NCI-H510A (cell line): Measurements from ENCODE around the gene MRTFB.

Source experiments
- DNase-seq: peaks from one replicate; lab custom pipeline; 2025; lab: John Stamatoyannopoulos, UW

Gene MRTFB

DNA sequence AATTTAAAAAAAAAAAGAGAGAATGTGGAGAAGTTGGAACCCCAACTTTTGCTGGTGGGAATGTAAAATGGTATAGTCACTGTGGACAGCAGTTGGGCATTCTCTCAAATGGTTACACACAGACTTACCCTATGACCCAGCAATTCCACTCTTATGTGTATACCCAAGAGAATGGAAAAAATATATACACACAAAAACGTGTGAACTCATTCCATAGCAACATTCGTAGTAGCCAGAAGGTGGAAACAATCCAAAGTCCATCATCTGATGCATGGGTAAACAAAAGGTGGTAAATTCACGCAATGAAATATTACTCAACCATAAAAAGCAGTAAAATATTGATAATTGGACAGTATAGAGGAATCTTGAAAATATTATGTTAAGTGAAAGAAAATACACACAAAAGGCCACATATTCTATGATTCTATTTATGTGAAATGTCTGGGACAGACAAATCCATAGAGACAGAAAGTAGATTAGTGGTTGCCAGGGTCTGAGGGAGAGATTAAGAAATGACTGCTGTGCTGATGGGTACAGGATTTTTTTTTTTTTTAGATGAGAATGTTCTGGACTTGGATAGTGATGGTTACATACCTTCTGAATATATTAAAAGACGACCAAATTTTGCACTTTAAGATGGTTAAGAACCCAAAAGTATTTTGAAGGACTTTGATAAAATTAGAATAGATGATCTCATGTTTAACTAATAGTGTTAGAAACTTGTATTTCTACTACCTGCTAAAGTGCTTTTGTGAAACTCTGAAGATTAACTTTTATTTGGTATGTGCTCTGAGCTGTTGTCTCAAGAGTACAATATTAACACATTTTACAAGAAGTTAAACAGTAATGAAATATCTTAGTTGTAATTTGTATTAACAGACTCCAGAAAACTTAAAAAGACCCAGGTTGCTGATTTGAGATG lies 60.9 kb downstream of the MRTFB start:
- no peak for DNase-seq

DNA sequence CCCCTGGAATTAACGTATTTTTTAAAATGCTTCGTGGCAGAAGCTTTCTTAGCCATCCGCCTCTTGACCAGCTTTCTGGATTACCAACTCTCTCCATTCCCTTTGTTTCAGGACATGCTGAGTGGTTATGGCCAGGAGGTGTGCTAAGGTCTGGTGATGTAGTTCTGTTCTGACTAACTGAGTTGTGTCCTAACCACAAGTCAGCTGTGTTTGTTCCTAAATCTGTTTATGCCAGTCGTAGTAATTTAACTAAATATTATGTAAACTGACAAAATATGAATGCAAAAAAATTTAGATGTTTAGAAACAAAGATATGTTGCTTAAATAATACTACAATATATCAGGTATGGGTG lies 61.6 kb downstream of the MRTFB start:
- DNase-seq = no peak

DNA sequence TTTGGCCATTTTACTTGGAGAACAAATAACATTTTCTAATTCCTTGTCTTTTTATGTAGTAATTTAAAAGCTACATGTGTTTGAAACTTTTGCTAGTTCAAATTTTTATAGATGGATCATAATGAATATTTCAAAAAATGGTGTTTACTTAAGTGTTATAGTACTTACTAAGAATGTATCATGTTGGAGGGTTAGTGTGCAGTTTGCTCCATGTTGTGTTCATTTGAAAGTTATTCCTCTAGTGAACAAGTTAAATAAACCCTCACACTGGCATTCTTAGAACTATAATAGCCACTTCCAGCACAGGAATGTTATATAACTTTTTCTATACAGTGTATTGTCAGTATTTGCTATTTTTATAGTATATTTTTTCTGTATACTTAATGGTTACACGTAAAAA lies 62.8 kb downstream of the MRTFB start:
- no peak for DNase-seq

DNA sequence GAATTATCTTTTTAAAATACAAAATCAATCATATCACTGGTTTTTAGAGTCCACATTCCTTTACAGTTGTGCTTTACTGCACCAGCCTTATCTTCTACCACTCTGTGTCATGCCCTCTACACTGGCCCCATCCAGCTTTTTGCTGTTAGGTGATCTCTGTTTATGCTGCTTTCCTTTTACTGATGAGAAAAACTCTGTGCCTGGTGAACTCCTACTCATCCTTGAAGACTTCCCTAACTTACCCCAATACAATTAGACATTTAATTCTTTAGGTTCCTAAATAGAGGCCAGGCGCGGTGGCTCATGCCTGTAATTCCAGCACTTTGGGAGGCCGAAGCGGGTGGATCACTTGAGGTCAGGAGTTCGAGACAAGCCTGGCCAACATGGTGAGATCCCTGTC lies 64.6 kb downstream of the MRTFB start:
- DNase-seq = no peak

DNA sequence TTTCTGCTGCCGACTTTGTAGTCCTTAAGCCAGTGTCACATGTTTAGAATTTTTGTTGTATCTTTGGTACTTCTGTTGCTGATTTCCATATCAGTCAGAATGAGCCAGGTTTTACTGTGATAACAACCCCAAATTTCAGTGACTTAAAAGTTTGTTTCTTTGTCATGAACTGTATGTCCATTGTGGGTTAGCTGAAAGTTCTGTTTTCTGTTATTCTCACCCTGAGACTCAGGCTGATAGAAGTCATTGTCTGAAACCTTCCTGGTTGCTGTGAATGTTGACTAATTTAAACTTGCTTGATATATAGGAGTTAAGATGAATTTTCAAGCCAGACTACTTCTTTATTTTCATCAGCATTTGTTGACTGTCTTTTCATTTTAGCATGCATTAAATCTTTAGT lies 68.8 kb downstream of the MRTFB start:
- no peak for DNase-seq

DNA sequence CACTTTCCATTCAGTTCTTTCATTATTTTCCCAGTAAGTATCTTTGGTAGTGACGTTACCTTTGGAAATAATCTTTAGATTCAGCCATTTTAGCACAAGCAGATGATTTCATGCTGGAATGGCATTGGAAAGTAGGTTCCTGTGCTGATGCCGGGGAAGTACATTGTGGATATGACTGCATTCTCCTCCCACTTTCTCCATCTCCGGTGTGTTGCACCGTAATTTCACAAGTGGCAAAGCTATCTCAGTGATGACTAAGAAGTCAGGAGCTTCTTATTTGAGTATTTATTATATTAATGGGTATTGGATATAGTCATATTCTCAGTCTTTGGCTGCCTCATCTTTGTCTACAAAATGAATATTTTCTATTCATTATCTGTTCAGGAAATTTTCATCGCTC lies 69.8 kb downstream of the MRTFB start:
- DNase-seq = no peak

DNA sequence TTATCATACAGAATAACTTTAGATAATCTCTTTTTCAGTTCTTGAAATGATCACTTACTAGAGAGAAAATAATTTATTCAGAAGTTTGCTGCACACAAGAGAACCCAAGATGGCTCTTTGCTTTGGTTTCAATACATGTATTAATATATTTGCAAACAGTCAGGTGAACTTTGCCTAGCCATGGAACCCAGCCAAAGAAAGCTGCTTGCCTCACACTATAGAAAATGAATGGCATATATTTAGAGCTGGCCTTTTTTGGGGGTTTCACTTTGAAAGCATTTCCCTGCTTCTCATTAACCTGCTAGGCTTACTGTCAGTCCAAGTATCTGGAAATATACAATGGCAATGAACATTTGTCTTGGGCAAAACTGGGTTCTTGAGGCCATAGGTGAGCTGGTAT lies 75.3 kb downstream of the MRTFB start:
- DNase-seq = no peak

DNA sequence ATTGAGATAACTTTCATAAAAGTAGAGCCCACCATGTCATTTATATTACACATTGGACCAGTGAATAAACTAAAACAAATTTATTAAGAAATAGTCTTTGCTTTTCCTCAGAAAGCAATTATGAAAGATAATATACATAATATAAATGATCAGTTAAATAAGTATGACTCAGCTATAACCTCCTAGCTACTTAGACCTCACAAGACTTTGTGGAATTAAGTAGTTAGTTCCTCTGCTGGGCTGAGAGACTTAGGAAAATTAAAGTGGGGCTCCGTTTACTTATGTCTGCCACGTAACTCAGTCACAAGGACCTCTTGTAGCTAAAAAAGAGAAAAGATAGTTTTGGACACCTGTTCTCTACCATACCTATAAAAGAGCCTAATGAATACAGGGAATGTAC lies 76.9 kb downstream of the MRTFB start:
- DNase-seq = no peak

DNA sequence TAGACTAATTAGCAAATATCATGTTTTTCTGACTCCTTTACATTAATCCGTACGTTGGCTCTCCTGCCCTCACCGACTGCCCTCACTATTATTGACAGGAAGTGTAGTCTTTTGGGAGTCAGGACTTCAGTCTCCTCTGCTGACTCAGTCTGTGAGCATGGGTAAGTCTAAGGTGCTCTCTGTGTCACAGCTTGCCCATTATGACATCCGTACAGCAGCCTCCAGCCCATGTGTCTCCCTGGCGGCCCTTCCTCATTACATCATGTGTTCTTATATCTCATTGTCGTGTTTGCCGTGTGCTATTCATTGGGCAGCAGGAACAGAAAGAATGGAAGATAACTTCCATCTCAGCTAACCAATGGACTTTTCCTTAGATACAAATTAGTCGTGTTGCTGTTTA lies 77.5 kb downstream of the MRTFB start:
- no peak for DNase-seq

DNA sequence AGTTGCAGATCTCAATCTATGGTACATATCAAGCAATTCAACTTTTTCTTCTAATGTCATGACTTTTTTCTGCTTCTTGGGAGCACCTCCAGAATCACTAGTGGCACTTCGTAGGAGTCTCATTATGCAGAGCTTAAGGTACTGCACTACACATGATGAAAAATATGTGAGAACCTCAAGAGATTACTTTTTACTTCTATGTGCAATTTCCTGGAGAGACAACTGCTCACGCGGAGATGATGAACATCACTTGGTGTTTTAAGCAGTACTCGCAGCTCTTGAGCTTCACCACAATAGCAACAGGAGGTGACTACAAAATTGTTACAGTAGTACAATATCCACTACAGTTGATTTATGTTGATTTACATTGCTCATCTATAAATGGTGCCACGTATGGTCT lies 79.7 kb downstream of the MRTFB start:
- no peak for DNase-seq

DNA sequence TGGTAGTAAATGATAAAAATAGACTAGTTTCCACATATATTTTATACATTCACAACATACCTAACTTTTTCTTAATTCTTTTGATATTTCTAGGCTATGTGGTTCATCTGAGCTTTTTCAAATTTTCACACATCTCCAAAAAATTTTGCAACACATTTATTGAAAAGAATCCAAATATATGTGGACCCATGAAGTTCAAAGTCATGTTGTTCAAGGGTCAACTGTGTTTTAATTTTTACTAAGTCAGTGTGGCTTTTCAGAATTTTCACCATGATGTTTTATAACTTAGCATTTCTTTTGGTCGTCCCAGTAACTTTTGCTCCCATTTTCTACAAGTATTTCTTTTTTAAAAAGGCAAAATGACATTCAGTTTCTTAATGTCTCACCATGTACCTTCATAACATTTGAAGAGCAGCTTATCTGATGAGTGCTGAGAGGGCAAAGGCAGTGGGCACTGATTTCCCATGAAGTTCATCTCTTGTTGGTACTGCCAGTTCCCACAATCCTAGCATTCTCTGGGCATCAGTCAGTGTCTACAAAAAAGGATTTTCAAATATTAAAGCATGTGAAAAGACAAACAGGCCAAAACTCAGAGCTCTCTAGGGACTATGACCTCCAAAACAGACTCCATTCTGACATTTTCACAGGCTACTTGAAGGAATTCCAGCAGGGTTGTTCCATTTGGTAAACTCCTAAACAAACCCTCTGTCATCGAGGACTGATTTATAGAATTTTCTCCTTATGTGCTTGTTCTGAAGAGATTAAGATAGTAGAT lies 80.3 kb downstream of the MRTFB start:
- DNase-seq = no peak

DNA sequence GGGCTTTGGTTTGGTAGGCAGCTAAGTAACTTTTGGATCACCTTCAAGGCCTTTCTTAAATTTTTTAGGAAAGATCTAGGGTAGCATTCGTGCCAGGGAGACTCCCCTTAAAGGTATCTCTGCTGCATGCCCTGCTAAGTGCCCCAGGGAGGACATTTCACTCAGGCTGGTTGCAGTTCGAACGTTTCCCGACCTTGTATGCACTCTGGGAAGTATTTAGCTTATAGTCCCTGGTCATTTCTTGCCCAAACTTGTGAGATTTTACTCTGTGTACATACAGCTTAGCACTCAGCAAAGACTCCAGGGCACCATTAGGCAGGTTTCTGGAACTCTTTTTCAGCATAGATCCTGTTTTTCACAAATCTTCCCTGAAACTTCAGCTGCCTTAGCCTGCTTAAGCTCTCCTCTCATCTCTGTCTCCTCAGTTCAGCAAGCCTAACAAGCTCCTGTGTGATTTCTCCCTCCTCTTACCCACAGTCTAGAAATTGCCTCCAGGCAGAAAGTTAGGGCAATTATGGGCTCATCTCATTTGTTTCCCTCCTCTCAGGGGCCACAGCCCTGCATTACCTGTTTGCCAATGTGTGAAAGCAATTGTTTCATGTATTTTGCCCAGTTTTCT lies 84.6 kb downstream of the MRTFB start:
- DNase-seq = no peak

DNA sequence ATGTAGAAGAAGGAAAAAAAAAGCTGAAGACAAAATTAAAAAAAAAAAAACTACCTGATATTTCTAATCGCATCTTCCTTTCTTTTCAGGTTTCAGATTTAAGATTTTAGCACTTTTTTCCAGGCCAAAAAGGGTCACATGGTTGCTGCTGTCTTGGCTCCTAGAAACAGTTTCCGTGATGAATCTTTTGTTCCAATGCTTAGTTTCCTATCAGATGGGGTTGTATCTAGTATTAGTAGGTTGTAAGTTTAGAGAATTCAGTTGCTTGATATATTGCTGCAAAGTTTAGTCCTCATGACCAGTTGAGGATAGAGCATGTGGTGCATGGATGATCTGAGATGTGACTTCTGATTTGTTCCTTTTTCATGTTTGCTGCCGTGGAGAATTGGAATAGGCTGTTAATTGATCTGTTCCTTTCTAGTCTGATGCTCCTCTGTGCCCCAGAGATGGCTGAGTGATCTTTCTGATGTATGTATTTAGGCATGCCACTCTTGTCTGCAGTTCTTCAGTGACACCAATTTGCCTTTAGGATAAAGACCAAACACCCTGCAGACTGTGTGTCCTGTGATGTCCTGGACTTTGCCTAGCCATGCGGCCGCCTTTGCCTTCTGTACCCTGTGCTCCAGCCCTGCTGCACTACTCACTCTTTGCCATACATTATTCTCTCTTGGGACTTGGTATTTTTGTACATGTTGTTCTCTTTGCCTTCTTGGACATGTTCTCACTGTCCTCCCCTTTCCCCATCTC lies 94.0 kb downstream of the MRTFB start:
- no peak for DNase-seq

DNA sequence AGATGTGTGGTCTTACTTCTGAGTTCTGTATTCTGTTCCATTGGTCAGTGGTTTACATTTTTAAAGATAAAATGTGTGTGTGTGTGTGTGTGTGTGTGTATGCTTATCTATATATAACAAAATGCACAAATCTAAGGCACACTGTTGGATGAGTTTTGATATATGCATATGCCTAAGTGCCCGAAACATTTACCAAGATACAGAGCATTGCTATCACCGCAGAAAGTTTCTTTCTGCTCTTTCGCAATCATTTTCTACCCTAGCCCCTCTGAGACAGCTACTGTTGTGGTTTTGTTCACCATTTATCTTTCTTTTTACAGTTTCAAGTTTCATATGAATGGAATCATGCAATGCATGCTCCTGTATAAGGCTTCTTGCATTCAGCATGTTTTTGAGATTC lies 97.0 kb downstream of the MRTFB start:
- DNase-seq = no peak

DNA sequence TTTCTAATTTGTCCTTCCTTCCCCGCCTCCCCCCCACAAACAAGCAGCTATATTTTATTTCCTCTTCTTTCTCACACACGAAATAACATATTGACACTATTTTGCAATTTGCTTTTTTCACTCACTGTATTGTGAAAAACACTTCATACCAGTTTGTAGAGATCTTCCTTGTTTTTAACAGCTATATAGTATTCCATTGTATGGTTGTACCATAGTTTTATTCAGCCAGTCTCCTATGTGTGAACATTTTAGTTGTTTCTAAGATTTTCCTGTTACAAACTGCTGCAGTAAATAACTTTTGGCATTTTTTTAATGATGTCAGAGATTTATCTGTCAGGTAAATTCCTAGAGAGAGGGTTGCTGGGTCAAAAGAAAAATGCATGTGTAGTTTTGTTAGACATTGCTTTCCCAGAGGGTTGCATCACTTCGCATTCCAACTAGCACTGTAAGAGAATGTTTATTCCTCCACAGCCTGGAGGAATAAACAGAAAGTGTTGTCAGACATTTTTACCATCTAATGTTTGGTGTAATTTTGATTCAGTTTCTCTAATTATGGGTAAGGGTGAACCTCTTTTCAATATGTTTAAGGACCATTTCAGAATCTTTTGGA lies 101.2 kb downstream of the MRTFB start:
- DNase-seq = no peak

DNA sequence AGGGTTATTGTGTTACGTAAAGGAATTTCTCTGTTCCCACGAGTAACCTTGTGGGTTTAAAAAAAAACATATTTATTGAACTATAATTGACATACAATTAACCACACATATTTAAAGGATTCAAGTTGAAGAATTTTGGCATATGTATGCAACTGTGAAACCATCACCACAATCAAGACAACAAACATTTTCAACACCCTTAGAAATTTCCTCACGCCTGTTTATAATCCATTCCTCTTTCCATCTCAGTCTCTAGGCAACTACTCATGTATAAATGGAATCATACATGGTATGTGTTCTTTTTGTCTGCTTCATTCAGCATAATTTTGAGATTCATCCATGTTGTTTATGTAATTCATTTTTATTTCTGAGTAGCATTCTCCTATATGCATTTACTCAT lies 104.0 kb downstream of the MRTFB start:
- DNase-seq = no peak

DNA sequence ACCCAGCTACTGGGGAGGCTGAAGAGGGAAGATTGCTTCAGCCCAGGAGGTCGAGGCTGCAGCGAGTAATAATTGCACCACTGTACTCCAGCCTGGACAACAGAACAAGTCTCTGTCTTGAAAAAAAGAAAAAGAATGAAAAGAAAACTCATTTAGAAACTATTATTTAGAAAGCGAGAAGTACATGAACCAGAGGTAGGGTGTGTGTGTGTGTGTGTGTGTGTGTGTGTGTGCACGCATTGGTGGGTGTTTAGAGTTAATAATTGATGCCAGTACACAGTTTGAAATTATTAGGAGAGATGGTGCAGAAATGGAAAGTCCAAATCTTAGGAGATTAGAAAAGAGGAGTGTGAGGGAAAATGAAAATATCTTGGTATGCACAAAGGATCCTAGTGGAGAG lies 106.6 kb downstream of the MRTFB start:
- DNase-seq = no peak

DNA sequence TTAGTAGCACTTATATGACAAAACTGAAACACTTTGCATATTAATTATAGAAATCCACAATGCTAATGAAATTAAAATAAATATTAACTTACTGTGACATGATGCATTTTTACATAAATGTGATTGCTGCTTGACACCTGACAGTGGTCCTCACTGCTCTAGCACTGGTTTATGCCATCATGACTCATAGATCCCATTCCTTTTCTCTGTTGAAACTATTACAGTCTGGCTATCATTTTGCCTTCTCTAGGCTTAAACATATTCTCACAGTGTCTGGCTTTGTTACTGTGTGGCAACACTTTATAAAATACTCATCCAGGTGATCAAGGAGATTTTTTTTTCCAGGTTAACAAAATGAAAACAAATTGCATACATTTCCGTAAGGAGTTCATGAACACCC lies 108.0 kb downstream of the MRTFB start:
- no peak for DNase-seq

DNA sequence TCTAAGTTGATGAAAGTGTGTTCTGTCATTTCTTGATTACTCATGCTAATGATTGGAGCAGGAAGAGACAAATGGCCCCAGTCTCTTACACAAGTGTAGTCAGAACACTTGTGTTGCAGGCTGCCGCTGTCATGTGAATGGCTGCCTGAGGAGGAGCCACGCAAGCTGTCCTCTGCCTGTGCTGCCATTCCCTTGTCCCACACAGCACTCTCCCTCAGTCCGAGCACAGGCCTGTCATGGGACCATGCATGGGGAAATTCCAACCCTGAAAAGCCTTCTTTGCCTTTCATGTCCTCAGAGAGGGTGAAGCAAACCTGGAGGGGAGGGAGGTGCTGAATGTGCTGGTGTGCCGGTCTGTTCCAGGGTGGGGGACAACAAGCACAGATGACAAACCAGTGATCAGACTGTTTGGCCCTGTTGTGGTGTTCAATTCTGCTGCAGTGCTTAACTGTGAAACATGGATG lies 109.4 kb downstream of the MRTFB start:
- no peak for DNase-seq

DNA sequence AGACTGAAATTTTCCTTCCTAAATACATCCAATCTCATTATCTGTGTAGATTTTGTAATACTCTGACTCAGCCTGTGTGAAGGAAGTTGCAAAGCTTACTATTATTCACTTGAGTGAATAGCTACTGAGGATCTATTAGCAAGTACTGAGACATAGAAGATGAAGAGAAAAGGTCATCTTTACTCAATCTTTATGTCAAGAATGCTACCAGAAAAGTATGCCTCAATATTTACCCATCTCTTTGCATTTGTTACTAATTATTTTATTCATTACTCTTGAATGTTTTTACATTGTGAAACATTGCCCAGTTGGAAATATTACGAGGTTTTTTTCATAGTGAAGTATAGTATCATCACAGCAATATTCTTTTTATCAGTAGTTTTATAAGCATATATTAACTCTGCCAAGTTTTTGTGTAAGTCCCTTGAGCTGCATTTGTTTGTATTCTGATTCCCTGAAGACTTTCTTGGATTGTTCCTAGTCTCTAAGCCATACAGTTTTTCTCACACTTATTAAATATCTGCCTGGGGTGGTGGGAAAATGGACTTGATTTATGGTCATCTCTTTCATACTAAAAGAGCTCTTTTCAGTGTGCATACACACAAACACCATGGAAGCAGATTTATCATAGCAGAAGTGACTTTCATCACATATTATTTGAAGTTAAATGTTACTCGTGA lies 110.4 kb downstream of the MRTFB start:
- DNase-seq = no peak

DNA sequence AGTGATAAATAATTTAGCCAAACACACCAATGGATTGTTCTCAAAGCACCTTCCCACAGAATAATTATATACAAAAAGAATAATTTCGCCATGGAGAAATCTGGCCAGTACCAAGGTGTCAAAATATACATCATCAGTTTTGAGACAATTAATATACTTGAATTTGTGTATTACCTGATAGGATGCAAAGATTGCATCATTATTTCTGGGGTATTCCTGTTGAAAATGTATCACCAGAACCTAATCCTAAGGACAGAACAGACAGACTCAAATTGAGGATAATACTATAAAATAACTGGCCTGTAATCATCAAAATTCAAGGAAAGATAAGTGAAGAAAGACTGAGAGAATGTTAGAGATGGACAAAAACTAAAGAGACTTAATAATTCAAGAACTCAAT lies 111.9 kb downstream of the MRTFB start:
- no peak for DNase-seq
